ENCODE measurements around the gene DEFB123.
A peak's percentile ranks its signal among the peaks of the same experiment; 100 is the strongest.

The DEFB123 gene, protein sequence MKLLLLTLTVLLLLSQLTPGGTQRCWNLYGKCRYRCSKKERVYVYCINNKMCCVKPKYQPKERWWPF

DNA sequence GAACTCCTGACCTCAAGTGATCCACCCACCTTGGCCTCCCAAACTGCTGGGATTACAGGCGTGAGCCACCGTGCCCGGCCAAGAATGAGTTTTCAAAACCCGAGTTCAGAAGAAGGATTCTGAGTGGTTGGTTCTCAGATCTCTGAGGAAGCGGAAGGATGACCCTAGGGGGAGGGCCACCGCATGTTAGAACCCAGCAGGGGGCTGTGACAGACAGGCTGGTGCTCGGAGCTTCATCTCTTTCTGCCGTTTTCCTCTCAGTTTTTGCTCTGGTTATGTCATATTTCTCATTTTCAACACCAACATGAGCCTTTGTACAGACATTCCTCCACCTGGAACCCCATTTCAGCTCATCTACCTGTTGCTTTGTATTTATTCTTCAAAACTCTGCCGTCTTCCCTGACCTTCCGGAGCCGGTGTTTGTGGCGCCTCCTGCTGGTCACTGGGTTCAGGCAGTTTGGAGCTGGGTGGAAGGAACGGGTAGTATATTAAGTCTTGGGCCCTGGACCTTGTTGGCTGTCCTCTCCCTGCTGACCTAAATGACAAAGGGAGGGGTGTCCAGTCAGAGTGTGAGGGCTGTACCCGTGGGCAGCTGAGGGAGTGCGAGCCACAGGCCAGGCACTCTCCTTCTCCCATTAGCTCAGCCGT, at the start of gene DEFB123:
Gene DEFB123, plus strand, starts transcription at position 621 of the 648 bp plus-strand sequence. CDS start 67 bp downstream, outside the sequence.
- H3K4me3 ChIP-seq (replicated peaks; ENCODE audit: low read depth, low read length) = no peak within 1 kb of the TSS
- no peaks in the 10 kb centered on the region for H3K27me3 ChIP-seq (replicated peaks; ENCODE audit: control insufficient read depth, insufficient read depth, low read length)
- no peaks in the 10 kb centered on the region for H3K36me3 ChIP-seq (ENCODE audit: control insufficient read depth, insufficient read depth, low read length)
- TF ChIP-seq, protein P1, sequence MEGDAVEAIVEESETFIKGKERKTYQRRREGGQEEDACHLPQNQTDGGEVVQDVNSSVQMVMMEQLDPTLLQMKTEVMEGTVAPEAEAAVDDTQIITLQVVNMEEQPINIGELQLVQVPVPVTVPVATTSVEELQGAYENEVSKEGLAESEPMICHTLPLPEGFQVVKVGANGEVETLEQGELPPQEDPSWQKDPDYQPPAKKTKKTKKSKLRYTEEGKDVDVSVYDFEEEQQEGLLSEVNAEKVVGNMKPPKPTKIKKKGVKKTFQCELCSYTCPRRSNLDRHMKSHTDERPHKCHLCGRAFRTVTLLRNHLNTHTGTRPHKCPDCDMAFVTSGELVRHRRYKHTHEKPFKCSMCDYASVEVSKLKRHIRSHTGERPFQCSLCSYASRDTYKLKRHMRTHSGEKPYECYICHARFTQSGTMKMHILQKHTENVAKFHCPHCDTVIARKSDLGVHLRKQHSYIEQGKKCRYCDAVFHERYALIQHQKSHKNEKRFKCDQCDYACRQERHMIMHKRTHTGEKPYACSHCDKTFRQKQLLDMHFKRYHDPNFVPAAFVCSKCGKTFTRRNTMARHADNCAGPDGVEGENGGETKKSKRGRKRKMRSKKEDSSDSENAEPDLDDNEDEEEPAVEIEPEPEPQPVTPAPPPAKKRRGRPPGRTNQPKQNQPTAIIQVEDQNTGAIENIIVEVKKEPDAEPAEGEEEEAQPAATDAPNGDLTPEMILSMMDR (IDR thresholded peaks at IDR 0.05; ENCODE audit: insufficient read depth, low read length, poor library complexity, severe bottlenecking) = peak; percentile 58
- no peak for DNase-seq (ENCODE audit: extremely low read depth, insufficient read length)

DNA sequence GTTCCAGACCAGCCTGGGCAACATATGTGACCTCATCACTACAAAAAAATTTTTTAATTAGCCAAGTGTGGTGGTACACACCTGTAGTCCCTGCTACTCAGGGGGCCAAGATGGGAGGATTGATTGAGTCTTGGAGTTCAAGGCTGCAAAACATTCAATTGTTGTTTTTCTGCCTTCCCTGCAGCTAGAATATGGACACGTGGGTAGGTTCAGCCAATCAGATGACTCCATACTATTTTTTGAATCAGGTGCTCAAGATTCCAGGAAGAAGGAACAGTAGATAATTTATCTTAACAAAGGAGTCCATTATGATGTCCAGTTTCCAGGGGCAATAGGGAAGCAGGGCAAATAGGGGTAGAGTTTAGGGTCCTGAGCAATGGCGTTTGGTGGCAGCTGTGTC, 47.6 kb upstream of the DEFB123 start:
- TF ChIP-seq, protein P1 (IDR thresholded peaks at IDR 0.05; ENCODE audit: insufficient read depth, low read length, poor library complexity, severe bottlenecking) = no peak
- H3K27me3 ChIP-seq (replicated peaks; ENCODE audit: control insufficient read depth, insufficient read depth, low read length) = no peaks in the 10 kb centered on the region
- H3K4me3 ChIP-seq (replicated peaks; ENCODE audit: low read depth, low read length) = no peak overlapping the region
- no peaks in the 10 kb centered on the region for H3K36me3 ChIP-seq (ENCODE audit: control insufficient read depth, insufficient read depth, low read length)
- no peak for DNase-seq (ENCODE audit: extremely low read depth, insufficient read length)

GRCh38 chr20:31394900-31395299, 45.5 kb upstream of the DEFB123 start:
- no peak for DNase-seq (ENCODE audit: extremely low read depth, insufficient read length)
- H3K4me3 ChIP-seq (replicated peaks; ENCODE audit: low read depth, low read length) = no peak overlapping the region
- TF ChIP-seq, protein P1 (IDR thresholded peaks at IDR 0.05; ENCODE audit: insufficient read depth, low read length, poor library complexity, severe bottlenecking) = no peak
- no peaks in the 10 kb centered on the region for H3K36me3 ChIP-seq (ENCODE audit: control insufficient read depth, insufficient read depth, low read length)
- H3K27me3 ChIP-seq (replicated peaks; ENCODE audit: control insufficient read depth, insufficient read depth, low read length) = no peaks in the 10 kb centered on the region

DNA sequence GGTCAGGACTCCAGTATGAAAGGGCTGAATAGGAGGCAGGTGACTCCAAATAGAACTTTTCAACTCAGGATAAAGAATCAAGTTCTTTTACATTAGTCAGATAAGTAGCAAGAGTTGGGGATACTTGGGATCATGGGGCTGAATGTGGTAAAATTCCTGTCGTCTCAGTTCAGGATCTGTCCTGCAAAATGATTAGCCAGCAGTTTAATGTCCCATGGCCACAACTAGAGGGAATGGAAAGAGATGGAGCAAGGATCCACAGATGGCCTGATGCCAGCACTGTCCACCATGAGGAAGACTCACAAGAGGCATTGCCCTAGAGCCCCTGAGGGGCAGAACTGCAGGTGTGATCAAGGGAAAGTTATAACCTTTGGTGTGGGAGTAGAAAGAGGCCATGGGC, 36.5 kb upstream of the DEFB123 start:
- Histone ChIP-seq H3K36me3 (ENCODE audit: control insufficient read depth, insufficient read depth, low read length) (no peaks in the 10 kb centered on the region), H3K4me3 (replicated peaks; ENCODE audit: low read depth, low read length) (no peak overlapping the region), H3K27me3 (replicated peaks; ENCODE audit: control insufficient read depth, insufficient read depth, low read length) (no peaks in the 10 kb centered on the region)
- TF ChIP-seq, protein P1 (IDR thresholded peaks at IDR 0.05; ENCODE audit: insufficient read depth, low read length, poor library complexity, severe bottlenecking) = no peak
- DNase-seq (ENCODE audit: extremely low read depth, insufficient read length) = no peak

DNA sequence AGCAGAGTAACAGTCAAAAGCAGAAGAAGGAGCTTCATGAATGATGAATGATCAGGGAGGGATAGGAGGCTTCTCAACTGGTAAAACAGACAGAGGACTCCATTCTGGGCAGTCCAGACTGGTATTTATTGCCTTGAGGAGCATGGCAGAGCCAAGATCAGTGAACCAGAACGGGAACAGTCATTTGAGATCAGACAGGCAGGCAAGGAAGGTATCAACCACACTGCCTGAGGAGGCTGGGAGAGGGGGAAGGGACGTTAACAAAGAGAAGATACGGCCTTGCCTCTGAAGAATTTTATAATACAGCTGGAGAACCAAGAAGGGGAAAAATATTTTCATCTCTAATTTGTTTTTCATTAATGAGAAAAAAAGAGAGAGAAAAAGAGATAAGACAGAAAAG, 34.3 kb upstream of the DEFB123 start, which contains the start of gene DEFB121:
Gene DEFB121, minus strand, starts transcription at position 101 of the 400 bp plus-strand sequence. Its CDS starts 63 bp downstream, at position 38.
- no peaks in the 10 kb centered on the region for H3K27me3 ChIP-seq (replicated peaks; ENCODE audit: control insufficient read depth, insufficient read depth, low read length)
- TF ChIP-seq, protein P1 (IDR thresholded peaks at IDR 0.05; ENCODE audit: insufficient read depth, low read length, poor library complexity, severe bottlenecking) = no peak
- no peaks in the 10 kb centered on the region for H3K36me3 ChIP-seq (ENCODE audit: control insufficient read depth, insufficient read depth, low read length)
- H3K4me3 ChIP-seq (replicated peaks; ENCODE audit: low read depth, low read length) = no peak within 1 kb of the TSS
- DNase-seq (ENCODE audit: extremely low read depth, insufficient read length) = no peak
